ENCODE data around the gene IPO4. TPM values are rescaled to one million over a fixed set of nuclear protein-coding genes. Genes with fewer than 3 reads are reported as not detected.

The IPO4 gene
- total and polyA plus RNA-seq, 2 of the 13 experiments (the other 11 are each of a cell fraction or from before 2014, with no cell fraction given): 39.0 to 179 TPM

GRCh38 chr14:24232645-24233537, 44.3 kb upstream of the IPO4 start, which contains the start of gene GMPR2 (continued):
- no peak for TF ChIP-seq BCLAF1 (IDR thresholded peaks at IDR 0.05)
- TF ChIP-seq SALL2 (CRISPR knock-in tag; IDR thresholded peaks at IDR 0.05): 0 out of 2 replicates have a peak, but pooled peaks have one; percentile 83
- no peak for TF ChIP-seq ATM (IDR thresholded peaks at IDR 0.05; ENCODE audit: borderline replicate concordance)
- no peak for TF ChIP-seq PRMT3 (CRISPR knock-in tag; IDR thresholded peaks at IDR 0.05; ENCODE audit: borderline replicate concordance, low read depth)
- TF ChIP-seq ZNF513 (CRISPR knock-in tag; conservative IDR thresholded peaks at IDR 0.05): no peak; the same call in 1 of the 2 replicates
- peak; percentile 95 for TF ChIP-seq ZNF343 (CRISPR knock-in tag; IDR thresholded peaks at IDR 0.05)
- TF ChIP-seq ZNF792 (CRISPR knock-in tag; IDR thresholded peaks at IDR 0.05): no peak; the same call in 1 of the 2 replicates
- TF ChIP-seq ZNF549 (CRISPR knock-in tag; IDR thresholded peaks at IDR 0.05): no peak
- peak; percentile 75 for TF ChIP-seq ELF1 (CRISPR knock-in tag; IDR thresholded peaks at IDR 0.05)
- TF ChIP-seq REXO4 (CRISPR knock-in tag; IDR thresholded peaks at IDR 0.05; ENCODE audit: borderline replicate concordance): peak; percentile 16; the same call in 1 of the 2 replicates
- TF ChIP-seq ZNF775 (CRISPR knock-in tag; IDR thresholded peaks at IDR 0.05; ENCODE audit: borderline replicate concordance): no peak; the same call in 1 of the 2 replicates
- no peak for TF ChIP-seq IKZF1 (IDR thresholded peaks at IDR 0.05)
- TF ChIP-seq YEATS2 (CRISPR knock-in tag; IDR thresholded peaks at IDR 0.05; ENCODE audit: borderline replicate concordance): peak; percentile 79
- peak; percentile 85 for TF ChIP-seq ZNF510 (CRISPR knock-in tag; IDR thresholded peaks at IDR 0.05; ENCODE audit: low read depth)
- TF ChIP-seq KMT2B (CRISPR knock-in tag; IDR thresholded peaks at IDR 0.05): peak; percentile 90; the same call in 1 of the 2 replicates
- peak; percentile 59 for TF ChIP-seq FOXK2 (IDR thresholded peaks at IDR 0.05)
- TF ChIP-seq ATRX (CRISPR knock-in tag; IDR thresholded peaks at IDR 0.05; ENCODE audit: borderline replicate concordance): peak; percentile 60; the same call in 1 of the 2 replicates
- TF ChIP-seq NFIC (IDR thresholded peaks at IDR 0.05; ENCODE audit: low read length): no peak
- 0 out of 2 replicates have a peak, but pooled peaks have one; percentile 15 for TF ChIP-seq ZNF691 (CRISPR knock-in tag; IDR thresholded peaks at IDR 0.05; ENCODE audit: borderline replicate concordance, low read depth)
- TF ChIP-seq MTERF4 (CRISPR knock-in tag; IDR thresholded peaks at IDR 0.05): peak; percentile 90; the same call in 1 of the 2 replicates
- peak; percentile 48 for TF ChIP-seq ZBTB25 (CRISPR knock-in tag; IDR thresholded peaks at IDR 0.05)
- peak; percentile 44 for TF ChIP-seq MXD1 (CRISPR knock-in tag; IDR thresholded peaks at IDR 0.05)

Measured in HepG2 (cell line).